DMS53 (cell line): ENCODE results near the gene UBQLN4.

Experiments
- DNase-seq: peaks from one replicate; lab custom pipeline; 2025; lab: John Stamatoyannopoulos, UW

UBQLN4 gene

DNA sequence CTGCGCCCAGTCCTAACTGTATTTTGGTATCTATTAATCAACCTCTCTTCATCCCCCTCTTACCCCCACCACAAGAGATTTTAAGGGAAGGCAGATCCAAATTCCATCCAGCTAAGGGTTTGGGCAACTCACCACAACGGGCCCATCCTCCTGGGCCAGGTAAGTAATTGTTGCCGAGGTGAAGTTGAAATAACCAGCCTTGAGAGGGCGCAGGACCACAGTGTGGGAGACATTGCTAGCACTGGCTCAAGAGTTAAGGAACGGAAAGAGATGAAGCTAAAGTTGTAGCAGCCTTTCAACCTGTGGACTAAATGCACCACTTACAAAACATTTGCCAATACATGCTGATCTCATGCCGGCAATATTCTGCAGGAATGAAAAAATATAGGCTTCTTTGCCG lies 38.8 kb downstream of the UBQLN4 start:
- DNase-seq: no peak

DNA sequence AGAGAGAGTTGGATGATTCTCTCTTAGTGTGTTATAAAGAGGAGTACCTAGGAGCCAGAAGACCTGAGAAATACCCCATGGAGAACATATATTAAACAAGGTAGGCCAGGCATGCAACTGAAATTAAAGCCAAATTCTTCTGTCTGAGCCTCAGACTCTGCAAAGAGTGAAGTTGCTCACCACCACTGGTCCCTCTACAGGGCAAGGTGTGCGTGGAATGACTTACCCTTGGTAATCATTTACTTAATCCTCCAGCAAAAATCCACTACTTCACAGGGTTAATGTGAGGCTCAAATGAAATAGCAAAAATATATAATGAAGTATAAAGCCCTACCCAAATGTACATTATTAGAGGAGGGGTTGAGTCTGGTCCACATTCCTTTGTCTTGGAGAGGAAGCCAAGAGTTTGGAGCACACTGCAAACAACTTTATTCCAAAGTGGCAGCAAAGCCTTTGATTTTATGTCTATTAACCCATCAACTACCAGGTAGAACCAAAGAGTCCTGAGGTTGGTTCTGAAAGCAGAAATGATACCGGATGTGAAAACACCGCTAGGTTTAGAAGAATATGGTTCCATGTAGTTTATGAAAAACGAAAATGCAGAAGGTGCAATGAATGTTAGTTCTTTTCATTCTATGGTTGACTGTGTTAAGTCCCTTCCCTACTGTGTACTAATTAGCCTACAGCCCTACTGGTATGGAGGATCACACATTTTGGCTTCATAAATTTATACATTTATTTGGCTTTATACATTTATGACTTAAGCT lies 41.4 kb downstream of the UBQLN4 start:
- no peak for DNase-seq

- no peak for DNase-seq
Observed at GRCh38 chr1:156009404-156009803, 44.2 kb downstream of the UBQLN4 start.

DNA sequence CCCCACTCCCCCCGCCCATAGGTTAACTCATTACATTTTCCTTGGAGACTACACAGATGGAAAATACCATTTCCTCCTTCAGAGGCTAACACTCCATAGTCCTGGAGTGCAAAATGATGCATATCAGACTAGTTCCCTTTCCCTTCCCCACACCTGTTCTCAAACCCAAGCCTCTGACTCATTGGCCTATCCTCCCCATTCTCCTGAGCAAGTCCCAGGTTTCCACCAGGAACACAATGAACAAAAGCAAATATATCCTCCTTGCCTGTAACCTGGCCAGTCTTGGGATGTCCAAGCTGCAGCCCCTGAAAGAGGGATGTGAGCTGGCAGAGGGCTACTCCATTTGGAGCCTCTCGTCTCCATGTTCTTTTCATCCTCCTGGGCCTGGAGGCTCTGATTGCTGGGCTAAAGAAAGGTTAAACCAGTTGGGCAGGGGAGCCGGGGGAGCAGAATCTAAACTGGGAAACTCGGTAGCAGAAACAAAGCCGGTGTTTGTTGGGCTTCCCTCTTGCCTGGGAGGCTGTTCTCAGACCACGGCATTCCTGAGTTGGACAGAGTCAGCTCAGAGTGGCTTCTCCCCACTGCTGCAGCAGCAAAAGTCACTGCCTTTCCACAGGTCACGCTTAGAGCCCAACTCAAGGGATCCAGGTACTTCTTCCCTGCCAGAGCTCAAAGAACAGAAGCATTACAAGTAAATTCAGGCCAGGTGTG lies 46.8 kb downstream of the UBQLN4 start:
- DNase-seq: peak; percentile 91

- DNase-seq: no peak
Observed at GRCh38 chr1:156004843-156005584, 48.6 kb downstream of the UBQLN4 start.

DNA sequence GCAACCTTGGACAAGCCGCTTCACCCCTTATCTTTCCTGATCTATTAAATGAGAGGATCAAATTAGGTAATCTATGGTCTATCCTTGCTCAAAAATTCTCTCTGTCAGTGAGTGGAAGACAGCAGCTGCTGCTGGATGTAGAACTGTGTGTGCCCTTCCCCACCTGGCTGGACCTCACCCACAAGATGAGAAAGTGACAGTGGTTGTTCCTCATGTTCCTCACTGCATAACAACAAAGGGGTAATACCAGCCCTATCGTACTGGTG lies 49.7 kb downstream of the UBQLN4 start:
- no peak for DNase-seq

DNA sequence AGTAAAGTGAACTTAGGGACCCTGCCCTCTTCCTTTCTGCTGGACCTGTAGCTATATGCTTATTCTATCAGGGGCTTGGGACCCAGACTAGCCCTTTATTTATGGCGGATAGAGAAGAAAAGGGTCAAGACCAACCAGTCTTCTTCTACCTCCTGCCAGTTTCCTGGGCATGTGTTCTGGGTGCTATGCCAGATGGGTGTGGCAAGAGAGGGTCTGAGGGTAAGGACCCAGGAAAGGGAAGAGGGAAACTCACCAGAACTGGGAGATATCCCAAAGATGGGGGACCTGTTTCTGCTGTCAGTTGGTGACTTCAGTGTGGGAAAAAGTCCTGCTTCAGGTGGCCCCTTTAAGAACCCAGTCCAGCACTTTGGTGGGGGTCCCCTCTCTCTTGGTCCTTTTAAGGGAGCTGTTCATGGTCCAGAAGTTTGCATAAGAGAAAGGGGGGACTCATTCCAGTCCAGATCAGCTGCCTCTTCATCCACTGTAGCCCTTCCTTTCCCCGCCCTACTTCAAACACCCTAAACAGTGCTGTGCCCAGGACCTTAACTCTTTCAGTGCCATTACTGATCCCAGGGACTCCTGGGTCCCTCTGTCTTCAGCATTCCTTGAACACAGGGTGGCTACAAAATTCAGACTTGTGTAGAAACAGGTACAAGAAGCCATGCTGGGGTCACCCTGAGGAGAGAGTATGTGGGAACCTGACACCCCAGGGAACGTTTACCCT lies 51.2 kb downstream of the UBQLN4 start:
- DNase-seq: no peak

GRCh38 chr1:156001662-156002171 lies 51.9 kb downstream of the UBQLN4 start:
- no peak for DNase-seq

DNA sequence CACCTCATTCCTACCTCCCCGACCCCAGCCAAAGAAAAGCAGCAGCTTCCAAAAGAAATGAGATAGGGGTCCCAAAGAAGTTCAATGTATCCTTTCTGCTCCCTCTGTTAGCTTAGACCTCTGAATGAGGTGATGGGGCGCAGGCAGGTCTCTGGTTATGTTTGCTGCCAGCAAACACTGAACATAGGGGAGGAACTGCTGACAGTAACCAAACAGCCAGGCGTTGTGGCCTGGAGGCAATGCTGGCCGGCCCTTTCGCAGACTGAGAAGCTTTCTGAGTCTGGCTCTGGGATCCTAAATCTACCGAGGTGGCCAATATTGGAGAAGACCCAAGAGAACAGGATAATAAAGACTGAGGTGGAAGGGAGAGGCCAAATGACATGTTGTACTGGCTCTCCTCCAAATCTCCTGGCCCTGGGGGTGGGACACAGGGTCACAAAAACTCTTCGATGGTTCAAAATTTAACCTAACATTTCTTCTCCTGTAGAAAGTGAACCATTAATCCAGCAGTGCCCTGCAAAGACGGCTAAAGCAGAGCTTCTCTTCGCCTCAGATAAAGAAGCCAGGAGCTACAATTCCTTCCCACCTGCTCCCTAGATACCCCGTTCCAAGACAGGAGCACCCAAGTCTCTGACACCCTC lies 52.5 kb downstream of the UBQLN4 start:
- DNase-seq: no peak

- DNase-seq: no peak
Observed at GRCh38 chr1:155999964-156000363, 53.6 kb downstream of the UBQLN4 start.

GRCh38 chr1:155996166-155996565 lies 57.4 kb downstream of the UBQLN4 start:
- no peak for DNase-seq

GRCh38 chr1:155993595-155993994 lies 60.0 kb downstream of the UBQLN4 start:
- DNase-seq: no peak

DNA sequence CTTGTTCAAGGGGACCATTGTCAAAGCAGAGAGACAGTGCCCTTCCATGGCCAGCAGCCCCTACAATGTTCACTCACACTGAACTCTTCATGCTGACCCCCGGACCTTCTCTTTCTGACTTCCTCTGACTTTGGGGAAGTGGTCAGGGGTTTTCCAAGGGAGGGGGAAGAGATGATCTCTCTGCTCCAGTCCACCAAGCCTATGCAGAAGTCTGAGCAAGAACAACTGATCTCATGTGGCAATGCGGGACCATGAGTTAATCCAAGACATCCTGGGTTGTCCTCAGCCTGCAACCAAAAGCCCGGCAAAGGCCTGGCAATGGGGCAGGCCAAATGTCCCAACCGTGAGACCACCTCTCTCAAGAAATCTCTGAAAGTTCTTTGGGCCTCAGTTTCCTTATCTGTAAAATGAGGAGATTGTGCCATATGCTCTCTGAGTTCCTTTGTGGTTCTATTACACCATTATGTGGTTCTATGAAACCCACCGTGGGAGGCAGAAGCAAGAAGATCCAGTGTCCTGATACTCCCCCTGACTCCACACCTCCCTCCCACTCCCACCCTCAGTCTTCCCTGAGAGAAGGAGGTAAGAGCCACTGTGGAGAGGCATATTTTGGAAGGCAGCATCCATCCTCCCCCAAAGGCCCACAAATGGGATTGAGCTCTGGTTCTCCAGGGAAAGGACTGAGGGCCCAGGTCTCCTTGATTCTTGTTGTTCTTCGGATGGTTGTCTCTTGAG lies 63.4 kb downstream of the UBQLN4 start:
- no peak for DNase-seq

DNA sequence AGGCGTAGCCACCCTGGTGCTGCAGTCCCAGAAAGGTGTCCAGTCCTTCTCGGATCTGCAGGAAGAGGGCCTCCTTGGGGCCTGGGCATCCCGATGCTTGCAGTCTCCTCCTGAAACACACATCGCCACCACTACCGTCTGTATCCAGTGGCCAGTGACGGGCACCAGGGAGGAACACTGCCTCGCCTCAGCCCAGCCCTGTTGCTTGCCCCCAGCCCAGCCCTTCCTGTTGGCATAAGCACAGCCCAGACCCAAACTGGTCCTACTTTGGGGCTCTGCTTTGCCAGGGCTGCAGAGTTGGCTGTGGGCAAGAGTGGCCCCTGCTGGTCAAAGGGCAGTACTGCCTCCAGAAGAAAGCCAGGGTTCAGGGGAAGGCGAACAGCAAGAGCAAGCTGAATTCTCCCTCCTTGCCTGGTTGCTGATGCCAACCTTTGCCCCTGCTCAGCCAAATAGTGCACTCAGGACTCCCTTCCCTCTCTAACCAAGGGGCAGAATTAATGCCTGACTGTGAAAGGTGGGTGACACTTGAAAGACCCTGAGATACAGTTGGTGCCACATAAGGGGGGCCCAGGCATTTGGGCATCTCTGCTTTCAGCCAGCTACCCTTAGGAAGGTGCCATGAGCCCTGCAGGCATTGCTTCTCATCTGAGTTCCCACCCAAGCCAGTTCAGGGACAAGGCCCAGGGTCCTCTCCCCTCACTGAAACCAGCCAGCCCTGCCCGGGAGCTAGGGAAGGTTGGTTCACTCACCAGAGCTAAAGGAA lies 64.2 kb downstream of the UBQLN4 start:
- peak; percentile 80 for DNase-seq
